ENCODE measurements around the gene CXCL11.
A peak's percentile ranks its signal among the peaks of the same experiment; 100 is the strongest.
"Not testable (repeated sequence)": the region's sequence is repeated elsewhere in the genome, so short reads cannot be mapped to it uniquely, and the experiment has no call there.

The CXCL11 gene

DNA sequence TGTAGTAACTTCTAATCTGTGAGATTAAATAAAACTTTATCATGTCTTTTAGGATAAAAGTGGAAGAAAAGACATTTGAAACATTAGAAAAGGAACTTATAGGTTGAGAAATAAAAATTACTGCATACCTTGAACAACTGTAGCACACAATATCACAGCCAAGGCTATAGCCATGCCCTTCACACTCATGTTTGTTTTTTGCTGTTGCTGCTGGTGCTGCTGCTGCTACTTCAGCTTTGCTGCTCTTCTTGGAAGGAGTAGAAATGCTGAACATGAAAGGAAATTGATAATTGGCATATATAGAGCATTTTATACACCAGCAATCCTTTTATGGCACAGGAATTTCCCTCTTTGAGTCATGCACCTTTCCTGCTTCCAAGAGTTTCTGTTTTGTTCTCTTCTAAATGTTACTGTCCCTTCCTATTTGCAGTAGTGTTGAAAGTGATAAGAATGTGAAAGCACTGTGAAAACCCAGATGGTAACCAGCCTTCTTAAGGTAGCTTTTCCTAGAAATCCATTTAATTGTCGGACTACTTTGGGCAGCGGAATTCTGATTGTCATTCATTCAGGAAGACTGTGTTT is at the start of gene CXCL11:
Gene CXCL11 (minus strand): TSS at position 272 of the 582 bp plus-strand sequence. CDS start 83 bp downstream, at position 189.
- no peak for DNase-seq

GRCh38 chr4:76084542-76084941 is 48.7 kb upstream of the CXCL11 start:
- no peak for DNase-seq

- DNase-seq = no peak
Measured at GRCh38 chr4:76083386-76083988, 47.6 kb upstream of the CXCL11 start.

- no peak for DNase-seq
Measured at GRCh38 chr4:76078033-76078613, 42.3 kb upstream of the CXCL11 start.

GRCh38 chr4:76074993-76075600 is 39.2 kb upstream of the CXCL11 start:
- no peak for DNase-seq

GRCh38 chr4:76074468-76074867 is 38.6 kb upstream of the CXCL11 start, which contains the start of gene ART3:
Gene ART3, plus strand, starts transcription at chr4:76074709. Its CDS starts 1,181 bp downstream, at chr4:76075890.
- no peak for DNase-seq

DNA sequence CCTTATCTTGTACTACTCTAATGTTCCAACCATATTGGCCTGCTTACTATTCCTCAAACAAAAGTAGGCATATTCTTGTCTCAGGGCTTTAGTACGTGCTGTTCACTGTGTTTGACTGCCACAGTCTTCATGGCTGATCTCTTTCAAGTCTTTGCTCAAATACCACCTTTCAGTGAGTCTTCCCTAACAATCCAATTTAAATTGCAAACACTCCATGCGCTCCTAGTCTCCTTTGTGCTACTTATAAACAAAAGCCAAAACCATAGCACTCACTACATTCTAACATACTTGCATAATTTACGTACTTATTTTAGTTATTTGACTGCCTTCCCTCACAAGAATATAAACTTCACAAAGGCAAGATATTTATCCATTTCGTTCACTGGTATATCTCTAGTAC is 36.9 kb upstream of the CXCL11 start:
- no peak for DNase-seq

- peak; percentile 43 for DNase-seq
Measured at GRCh38 chr4:76067652-76068286, 31.9 kb upstream of the CXCL11 start.

- DNase-seq = no peak
Measured at GRCh38 chr4:76066546-76066945, 30.7 kb upstream of the CXCL11 start.

- DNase-seq = no peak
Measured at GRCh38 chr4:76061982-76062381, 26.1 kb upstream of the CXCL11 start.

- DNase-seq = no peak
Measured at GRCh38 chr4:76061421-76061820, 25.6 kb upstream of the CXCL11 start.

GRCh38 chr4:76060506-76060905 is 24.6 kb upstream of the CXCL11 start:
- DNase-seq = no peak

DNA sequence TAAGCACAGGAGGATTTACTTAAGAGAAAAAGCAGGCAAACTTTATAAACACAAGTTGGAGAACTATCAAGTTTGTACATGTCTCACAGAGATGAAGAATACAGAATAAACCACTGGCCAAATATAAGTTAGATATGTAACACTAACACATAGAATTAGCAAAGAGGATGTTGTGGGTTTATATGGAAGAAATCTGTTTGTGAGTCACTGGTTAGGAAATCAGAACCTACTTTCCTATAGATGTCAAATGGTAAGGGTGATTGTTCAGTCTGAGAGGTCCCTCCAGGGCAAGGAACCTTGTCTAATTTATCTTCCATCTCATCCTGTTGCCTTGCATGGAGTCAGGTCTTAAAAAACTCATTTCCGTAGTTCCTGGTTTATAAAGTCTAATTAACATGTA is 23.9 kb upstream of the CXCL11 start:
- no peak for DNase-seq

DNA sequence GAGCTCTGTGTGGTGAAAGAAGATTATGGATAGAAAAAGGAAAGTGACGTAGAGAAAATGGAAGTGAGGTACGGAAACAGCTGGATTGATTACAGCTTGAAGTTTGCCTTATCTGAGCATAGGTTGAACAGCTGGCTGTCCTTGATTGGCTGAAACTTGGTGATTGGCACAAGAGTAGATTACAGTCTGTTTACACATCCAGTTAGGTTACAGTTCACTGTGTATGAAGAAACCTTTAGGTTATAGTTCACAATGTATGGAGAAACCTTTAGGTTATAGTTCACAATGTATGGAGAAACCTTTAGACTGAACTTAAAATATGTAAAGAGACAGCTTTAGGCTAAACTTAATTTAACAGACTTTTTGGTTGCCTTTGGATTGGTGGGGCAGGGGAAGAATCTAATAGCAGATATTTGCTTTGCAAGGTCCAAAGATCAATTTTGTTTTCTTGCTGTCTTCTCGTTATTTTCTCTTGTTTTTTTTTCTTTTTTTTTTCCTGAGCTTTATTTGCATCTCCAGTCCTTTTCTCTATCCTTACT is 23.1 kb upstream of the CXCL11 start:
- DNase-seq = no peak

DNA sequence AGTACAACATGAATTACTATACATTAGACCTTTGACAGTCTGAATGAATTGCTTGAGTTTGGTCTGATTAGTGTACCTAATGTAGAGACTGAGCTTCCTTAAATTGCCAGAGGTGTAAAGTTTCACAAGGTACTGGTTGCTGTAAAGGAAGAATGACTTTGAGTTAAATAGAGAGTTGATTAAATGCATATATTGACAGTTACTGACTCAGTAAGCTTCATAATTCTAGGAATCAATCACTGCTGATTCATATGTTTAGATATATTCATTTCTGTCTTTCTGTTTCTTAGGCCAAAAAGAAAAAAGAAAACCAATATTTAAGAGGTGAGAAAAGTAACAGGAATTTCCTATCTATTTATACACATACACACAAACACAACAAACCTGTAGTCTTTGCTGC is 22.4 kb upstream of the CXCL11 start:
- no peak for DNase-seq

DNA sequence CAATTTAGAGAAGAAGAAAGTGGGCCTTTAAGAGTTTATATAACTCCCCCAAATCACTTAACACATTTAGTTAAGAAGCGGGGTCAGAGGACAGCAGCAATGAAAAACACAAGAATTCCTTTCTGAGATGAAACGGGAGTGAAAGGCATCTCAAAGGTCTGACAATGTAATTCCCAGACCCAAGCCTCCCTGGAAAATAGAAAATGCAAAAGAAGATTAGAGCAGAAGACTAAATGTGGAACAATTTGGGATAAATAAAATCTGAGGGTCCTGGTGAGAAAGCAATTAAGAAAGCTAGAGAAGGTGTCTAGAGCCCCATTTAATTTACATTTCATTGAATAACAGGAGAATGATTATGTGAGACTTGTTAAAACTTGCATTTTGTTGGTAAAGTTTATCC is 19.6 kb upstream of the CXCL11 start:
- DNase-seq = no peak

DNA sequence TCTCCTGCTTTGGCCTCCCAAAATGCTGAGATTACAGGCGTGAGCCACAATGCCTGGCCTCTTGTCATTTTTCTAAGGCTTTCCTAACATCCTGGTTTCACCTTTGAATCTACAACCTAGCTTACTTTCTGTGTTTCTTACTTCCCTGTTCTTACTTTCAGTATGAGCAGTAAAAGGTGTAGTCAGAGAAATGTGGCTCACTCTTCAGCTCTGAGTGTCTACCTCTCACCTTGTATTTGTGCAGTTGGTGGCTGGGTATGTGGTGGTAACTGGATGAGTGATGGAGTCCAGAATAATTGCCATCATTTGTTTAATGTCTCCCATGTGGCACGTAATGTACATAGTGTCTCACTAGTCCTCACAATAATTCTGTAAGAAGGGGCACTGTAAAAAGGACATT is 19.1 kb upstream of the CXCL11 start:
- DNase-seq = no peak

DNA sequence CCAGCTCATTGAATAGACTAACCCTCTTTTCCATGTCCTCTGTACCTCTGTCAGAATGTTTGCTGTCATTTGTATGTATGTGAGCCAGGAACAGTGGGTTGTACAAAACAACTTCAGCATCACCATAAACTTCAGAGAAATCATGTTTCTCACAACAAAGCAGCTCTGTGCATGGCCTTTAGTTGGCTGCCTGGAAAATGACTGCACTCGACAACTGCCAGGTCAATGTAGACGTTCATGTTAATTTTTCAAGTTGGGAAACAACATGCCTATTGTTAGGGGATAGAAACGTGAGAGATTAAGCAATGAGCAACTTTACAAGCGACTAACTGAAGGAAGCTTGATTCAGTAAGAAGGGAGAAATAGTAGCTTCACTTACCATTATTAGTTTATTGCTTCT is 17.9 kb upstream of the CXCL11 start:
- DNase-seq = no peak

DNA sequence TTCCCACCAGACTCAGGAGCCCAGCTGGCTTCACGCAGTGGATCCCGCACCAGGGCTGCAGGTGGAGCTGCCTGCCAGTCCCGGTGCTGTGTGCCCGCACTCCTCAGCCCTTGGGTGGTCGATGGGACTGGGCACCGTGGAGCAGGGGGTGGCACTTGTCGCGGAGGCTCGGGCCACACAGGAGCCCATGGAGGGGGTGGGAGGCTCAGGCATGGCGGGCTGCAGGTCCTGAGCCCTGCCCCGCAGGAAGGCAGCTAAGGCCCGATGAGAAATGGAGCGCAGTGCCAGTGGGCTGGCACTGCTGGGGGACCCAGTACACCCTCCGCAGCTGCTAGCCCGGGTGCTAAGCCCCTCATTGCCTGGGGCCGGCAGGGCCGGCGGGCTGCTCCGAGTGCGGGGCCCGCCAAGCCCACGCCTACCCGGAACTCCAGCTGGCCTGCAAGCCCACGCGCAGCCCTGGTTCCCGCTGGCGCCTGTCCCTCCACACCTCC is 14.7 kb upstream of the CXCL11 start:
- DNase-seq = not testable (repeated sequence)

GRCh38 chr4:76049860-76050416 is 14.1 kb upstream of the CXCL11 start:
- not testable (repeated sequence) for DNase-seq

- DNase-seq = not testable (repeated sequence)
Measured at GRCh38 chr4:76044686-76045085, 8.8 kb upstream of the CXCL11 start.

- not testable (repeated sequence) for DNase-seq
Measured at GRCh38 chr4:76043306-76043705, 7.4 kb upstream of the CXCL11 start.
